Left kidney (tissue), 2 donors: ENCODE data around the gene PITX2. TPM values are rescaled to one million over a fixed set of nuclear protein-coding genes. Genes with fewer than 3 reads are reported as not detected.
A peak's percentile ranks its signal among the peaks of the same experiment; 100 is the strongest.

Experiments
- DNase-seq: peaks from one replicate; pipeline ENCODE4 v3.0.0-alpha.2; 2013
- polyA plus RNA-seq: library from polyadenylated mRNA; unstranded; fragments of 120-200 nt; gene quantifications from one replicate; pipeline ENCODE4 v1.2.1, GENCODE V29; 2013; ENCODE audit not compliant: insufficient read length

The PITX2 gene
- polyA plus RNA-seq, 1 donor: 3.8 TPM

DNA sequence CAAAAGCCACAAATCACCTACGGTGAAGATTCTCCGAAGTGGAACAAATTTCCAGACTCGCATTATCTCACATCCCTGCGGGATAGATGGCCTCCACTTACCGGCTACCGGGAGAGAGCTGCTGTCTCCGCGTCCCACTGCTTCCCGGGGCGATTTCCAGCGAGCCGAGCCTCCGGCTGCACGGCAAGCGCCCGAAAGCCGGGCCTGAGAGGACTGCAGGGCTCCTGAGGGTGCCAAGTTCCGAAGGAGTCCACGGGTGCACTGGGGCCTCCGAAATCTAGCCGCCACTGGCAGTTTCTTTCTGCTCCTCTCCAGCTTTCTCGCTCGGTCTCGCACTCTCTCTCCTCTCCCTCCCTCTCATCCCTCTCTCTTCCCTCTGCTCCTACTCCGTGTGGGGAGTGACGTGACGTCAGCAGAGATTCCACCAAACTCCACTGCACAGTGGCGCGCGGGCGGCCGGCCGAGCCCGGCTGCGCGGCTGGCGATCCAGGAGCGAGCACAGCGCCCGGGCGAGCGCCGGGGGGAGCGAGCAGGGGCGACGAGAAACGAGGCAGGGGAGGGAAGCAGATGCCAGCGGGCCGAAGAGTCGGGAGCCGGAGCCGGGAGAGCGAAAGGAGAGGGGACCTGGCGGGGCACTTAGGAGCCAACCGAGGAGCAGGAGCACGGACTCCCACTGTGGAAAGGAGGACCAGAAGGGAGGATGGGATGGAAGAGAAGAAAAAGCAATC, 14.0 kb upstream of the PITX2 start:
- DNase-seq: peak; percentile 53

GRCh38 chr4:110636171-110636679, 13.3 kb upstream of the PITX2 start:
- no peak for DNase-seq

GRCh38 chr4:110635163-110635865, 12.4 kb upstream of the PITX2 start:
- no peak for DNase-seq

DNA sequence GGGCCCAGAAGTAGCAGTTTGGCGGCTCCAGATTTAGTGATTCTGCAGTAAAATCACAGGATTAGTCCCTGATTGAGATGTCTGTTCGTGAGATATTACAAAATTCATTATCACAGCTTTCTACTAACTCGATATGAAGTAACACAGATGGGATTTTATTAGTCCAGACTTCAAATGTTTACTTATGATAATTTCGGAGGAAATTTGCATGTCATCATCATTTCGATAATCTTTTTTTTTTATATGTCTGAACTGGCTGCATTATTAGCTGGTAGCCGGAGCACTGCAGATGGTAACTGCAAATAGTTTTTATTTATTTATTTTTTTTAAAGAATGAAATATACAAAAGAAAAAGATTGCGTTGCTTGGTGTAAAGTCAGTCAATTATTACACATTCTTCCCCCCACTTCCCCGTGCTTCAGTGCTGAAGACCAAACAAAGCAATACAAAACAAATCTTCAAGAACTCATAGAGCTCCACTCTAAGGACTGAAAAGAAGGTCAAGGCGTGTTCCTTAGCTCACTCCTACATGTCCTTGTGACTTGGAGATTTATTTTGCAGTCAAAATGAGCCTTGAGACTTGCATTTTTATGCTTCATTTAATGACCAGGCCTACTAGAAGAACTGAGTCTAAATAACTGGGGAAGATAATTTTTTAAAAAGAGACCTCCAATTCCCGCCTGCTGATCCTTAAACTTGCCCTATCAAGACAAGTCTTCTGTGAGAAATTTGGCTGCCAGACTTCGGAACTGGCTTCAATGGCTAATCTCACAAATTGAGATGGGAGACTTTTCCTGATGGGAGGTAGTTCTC, 11.7 kb upstream of the PITX2 start:
- no peak for DNase-seq

DNA sequence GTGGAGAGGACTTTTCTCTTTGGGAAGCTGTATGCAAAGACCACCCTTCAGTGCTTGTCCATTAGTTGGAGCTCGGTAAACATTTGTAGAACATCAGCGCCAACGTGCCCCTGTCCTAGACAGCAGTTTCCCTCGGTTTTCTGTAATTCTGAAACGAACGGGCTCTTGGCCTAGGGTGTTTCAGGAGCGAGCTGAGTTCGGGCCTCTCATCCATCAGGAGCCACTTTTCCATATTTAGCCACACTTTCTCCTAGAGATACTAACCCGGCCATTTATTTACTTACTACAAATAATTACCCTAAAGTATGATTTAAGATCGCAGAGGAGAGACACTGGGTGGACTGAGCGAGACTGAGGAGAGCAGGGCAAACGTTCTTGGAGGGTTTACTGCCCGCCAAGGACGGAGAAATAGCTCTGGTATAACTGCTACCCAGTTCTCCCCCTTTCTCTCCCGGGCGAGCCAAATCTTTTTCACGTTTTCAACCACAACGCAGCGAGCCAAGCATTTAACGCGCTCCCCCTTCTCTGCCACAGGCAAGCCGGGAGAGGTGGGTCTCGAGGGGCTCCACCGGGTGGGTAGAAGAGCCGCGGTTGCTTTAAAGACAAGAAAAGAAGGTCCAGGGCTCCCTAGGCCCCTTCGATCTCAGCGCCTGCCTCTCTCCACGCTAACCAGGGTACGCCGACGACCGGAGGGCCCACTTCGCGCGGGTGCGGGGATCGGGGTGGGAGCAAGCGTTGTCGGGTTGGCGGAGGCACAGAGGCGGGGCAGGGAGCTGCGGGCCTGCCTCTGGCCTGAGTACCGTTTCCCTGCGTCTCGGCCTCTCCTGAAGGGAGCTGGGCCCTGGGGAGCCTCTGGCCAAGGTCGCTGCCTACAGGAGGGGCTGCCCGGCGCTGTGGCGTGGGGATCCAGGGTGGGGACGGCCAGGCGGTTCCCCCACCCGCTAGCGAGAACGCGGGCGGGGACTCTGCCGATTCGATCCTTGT, 10.8 kb upstream of the PITX2 start:
- no peak for DNase-seq

DNA sequence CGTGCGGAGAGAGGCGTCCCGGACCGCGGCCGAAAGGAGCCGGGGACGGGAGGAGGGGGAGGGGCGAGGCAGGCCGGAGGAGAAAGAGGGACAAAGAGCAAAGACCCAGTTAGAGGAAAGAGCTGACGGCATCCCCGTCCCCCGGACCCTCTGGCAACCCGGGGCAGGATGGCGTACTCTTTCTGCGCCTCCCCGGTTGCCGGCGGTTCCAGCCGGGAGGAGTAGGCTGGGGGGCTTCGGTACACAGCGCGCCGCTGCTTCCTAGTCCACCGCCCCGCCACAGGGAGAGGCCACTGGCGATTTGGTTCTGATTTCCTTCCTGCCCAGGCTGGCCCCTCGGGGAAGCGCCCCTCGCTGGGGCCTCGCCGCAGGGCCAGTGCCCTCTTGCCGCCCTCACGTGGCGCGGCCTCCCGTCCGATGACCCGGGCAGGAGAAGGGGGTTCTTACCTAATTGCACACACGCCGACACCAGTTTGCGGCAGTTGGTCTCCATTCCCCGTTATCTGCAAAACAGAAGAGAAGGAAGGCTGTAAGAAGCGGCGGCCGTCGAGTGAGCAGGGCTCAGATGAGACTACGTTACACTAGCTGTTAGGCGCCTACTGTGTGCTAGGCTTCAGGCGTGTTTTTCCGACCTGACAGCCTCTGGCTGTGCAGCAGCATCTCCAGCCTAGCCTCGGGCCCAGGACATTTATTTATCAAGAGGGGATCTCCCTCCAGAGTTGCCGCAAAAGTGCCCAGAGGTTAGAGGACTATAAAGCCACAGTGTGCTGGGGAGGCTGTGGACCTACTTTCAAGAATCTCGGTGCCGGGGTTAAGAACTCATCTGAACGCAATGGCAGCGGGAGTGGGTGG, 9.9 kb upstream of the PITX2 start:
- no peak for DNase-seq

GRCh38 chr4:110631584-110632505, 9.0 kb upstream of the PITX2 start:
- peak; percentile 85 for DNase-seq

- DNase-seq: no peak
These were observed 8.0 kb upstream of the PITX2 start for GRCh38 chr4:110630688-110631402.

GRCh38 chr4:110629780-110630687, 7.2 kb upstream of the PITX2 start:
- no peak for DNase-seq

- no peak for DNase-seq
These were observed 6.4 kb upstream of the PITX2 start for GRCh38 chr4:110629214-110629754.

DNA sequence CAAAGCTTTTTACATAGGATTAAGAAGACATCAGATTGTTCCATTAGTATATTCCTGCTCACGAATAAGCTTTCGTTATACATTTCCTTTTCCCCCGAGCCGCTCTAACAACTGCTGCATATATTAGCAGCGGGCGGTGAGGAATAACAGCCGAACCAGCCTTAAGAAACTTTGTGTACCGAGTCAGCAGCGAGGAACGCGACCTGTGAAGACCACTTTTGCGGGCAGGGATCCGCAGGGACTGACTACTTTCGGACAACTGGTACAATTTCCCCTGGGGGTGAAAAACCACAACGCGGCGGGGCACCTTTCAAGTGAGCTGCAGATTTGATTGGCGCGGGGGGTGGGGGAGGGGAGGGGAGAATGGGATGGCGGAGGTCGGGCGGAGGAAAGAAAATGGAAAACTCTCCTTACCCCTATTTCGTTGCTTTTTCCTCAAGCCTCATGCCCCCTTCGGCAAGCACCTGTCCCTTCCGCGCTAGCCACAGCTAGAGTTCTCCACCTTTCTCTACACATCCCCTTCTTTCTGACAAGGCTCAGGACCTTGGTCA, 5.9 kb upstream of the PITX2 start:
- no peak for DNase-seq

GRCh38 chr4:110627977-110628662, 5.2 kb upstream of the PITX2 start:
- DNase-seq: no peak

DNA sequence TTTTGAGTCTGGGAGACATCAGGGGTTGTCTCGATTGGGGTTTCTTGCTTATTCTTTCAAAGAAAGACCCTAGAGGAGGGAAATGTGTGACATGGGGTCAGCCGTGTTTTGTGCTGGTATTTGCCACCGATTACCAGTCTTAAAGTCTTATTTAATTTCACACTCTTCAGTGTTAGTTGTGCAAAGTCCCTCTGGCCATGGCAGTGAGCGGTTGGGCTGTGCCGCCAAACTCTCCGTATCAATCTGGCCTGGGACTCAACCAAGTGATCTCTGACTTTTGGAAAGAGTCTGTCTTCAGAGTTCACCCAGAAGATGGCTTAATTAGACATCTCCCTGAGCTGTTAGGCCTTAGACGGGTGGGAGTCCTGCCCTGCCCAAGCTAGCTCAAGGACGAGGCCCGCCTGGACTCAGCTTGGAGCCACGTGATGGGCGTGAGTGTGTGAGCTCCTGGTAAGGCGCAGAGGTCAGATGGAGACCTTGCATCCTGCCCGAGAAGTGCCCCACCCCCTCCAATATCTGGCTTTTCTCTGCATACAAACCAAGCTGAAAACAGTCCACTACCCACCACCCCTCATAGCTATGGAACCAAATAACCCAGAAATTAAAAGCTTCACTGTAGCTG, 3.8 kb upstream of the PITX2 start:
- DNase-seq: no peak

DNA sequence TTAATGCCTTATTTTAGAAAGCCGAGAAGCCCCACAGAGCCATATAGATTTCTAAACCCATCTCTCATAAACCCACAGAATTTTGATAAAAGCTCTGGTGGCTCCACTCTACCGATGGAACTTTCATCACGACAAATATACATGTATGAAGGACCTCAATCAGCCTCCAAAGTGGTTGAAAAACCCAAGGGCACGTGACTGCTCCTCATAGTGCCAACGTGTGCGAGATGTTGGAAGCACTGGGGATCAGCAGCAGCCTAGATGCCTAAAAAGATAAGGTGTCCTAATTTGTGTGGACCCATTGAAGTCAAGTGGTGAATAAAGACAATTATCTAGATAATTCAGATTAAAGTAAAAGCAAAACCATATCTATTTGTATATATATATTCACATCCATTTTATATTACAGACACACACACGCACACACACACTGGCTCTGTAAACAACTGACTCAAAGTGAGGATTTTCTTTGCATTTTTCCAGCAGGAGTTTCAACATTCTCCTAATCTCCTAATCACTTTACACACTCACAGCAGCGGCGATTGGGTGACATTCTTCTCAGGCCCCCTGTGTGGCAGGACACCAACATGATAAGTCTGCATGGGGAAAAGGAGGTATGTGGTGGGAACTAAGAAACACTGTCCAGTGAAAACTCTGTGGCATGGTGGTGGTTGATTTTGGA, 2.8 kb upstream of the PITX2 start:
- no peak for DNase-seq

- DNase-seq: no peak
These were observed 2.1 kb upstream of the PITX2 start for GRCh38 chr4:110624904-110625494.
